ENCODE results near the gene MYH11.

MYH11 gene

DNA sequence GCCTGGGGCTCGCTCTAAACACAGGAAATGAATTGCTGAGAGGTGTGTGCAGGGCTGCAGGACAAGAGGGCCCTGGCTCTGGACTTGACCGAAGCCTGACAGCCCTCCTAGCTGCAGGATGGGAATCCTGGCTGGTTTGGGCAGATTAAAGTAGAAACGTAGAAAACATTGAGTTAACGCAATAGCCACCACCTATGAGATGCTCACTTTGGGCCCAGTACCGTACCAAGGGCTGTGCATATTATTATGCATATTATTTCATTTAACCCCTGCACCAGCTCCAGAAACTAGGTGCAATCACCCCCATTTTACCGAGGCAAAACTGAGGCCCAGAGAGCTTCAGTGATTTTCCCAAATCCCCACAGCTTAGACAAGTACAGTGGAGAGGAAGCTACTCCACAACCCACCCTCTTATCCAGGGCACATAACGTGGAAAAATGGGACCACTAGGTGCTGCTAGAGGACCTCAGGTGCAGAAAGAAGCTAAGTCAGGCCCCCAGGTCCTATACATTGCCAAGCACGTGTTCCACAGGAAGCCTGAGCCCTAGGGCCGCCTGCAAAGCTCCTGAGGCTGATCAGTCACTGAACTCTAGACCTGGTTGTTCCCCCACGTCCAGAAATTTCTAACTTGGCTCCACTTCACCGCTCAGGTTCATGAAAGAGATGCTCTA is 79.2 kb downstream of the MYH11 start:
- no peak overlapping the region for H3K4me3 ChIP-seq (ENCODE audit: low read length)
- no peaks in the 10 kb centered on the region for H4K20me1 ChIP-seq (ENCODE audit: insufficient read depth, low read length)
- TF ChIP-seq, protein P1, sequence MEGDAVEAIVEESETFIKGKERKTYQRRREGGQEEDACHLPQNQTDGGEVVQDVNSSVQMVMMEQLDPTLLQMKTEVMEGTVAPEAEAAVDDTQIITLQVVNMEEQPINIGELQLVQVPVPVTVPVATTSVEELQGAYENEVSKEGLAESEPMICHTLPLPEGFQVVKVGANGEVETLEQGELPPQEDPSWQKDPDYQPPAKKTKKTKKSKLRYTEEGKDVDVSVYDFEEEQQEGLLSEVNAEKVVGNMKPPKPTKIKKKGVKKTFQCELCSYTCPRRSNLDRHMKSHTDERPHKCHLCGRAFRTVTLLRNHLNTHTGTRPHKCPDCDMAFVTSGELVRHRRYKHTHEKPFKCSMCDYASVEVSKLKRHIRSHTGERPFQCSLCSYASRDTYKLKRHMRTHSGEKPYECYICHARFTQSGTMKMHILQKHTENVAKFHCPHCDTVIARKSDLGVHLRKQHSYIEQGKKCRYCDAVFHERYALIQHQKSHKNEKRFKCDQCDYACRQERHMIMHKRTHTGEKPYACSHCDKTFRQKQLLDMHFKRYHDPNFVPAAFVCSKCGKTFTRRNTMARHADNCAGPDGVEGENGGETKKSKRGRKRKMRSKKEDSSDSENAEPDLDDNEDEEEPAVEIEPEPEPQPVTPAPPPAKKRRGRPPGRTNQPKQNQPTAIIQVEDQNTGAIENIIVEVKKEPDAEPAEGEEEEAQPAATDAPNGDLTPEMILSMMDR (IDR thresholded peaks at IDR 0.05; ENCODE audit: low read depth, low read length), result peak; percentile 60
- no peak for TF ChIP-seq EZH2phosphoT487 (IDR thresholded peaks at IDR 0.05; ENCODE audit: low read depth)
- H3K36me3 ChIP-seq (replicated peaks; ENCODE audit: low read depth, low read length), result no peaks in the 10 kb centered on the region
- H3K79me2 ChIP-seq (ENCODE audit: low read length), result no peaks in the 10 kb centered on the region
- no peak overlapping the region for H2AFZ ChIP-seq (ENCODE audit: low read depth, low read length)
- H3K4me1 ChIP-seq (ENCODE audit: low read length), result peaks cover 3% of the 10 kb centered on the region; the same call in 1 of the 2 replicates
- no peaks in the 10 kb centered on the region for H3K9me3 ChIP-seq (ENCODE audit: insufficient read depth, low read length)
- H3K9ac ChIP-seq (ENCODE audit: low read length), result no peak overlapping the region
- no peak overlapping the region for H3K4me2 ChIP-seq (ENCODE audit: low read length)
- no peak overlapping the region for H3K27ac ChIP-seq (ENCODE audit: low read length)
- peaks cover 8% of the 10 kb centered on the region for H3K27me3 ChIP-seq (ENCODE audit: low read depth, low read length)

DNA sequence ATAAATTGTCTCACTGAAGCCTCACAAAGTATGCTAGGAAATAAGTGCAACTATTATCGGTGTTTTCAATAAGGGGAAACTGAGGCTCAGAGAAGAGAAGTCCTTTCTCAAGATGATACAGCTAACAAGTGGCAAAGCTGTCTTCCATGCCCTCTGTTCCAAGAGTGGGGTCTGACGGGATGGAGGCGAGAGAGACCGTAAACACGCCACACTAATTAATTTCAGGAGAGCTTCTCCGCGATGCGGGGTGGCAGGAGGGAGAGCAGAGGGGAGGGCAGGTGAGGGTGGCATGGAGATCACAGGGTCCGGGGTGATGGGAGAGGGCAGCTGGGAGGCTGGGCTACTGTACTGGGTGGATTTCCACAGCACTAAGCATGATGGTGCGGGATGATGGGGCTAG is 80.3 kb downstream of the MYH11 start:
- Histone ChIP-seq H3K27me3 (ENCODE audit: low read depth, low read length) (peaks cover 8% of the 10 kb centered on the region), H3K9me3 (ENCODE audit: insufficient read depth, low read length) (no peaks in the 10 kb centered on the region)
- TF ChIP-seq, protein P1 (IDR thresholded peaks at IDR 0.05; ENCODE audit: low read depth, low read length), result no peak
- TF ChIP-seq EZH2phosphoT487 (IDR thresholded peaks at IDR 0.05; ENCODE audit: low read depth), result no peak

DNA sequence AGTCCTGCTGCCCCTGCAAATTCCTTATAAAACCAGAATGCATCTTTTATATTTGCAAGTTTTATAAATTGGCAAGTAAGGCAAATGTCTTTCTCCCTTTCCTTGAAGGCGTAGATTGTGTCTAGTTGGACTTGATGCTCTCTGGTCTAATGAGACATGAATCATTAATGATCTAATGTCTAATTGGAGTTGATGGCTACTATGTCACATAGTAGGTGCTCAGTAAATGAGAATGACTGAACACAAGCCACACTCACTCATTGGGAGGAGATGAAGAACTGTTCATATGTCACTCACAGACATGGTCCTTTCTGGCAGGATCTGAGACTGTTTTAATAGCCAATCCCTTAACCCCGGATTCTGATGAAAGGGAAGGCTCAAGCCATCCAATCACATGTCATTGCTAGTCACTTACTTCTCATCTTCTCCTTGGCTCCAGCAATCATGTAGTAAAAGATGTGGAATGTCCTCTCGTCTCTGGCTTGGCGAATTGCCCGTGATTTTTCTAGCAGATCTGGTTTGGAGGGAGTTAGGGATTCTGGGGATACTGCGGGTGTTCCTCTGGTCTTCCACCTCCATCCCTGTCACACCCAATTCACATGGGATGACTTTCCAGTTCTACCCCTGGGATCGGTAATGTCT is 81.0 kb downstream of the MYH11 start:
- no peak overlapping the region for H3K27ac ChIP-seq (ENCODE audit: low read length)
- H4K20me1 ChIP-seq (ENCODE audit: insufficient read depth, low read length), result no peaks in the 10 kb centered on the region
- no peak overlapping the region for H3K9ac ChIP-seq (ENCODE audit: low read length)
- no peaks in the 10 kb centered on the region for H3K9me3 ChIP-seq (ENCODE audit: insufficient read depth, low read length)
- no peak overlapping the region for H2AFZ ChIP-seq (ENCODE audit: low read depth, low read length)
- no peak overlapping the region for H3K4me2 ChIP-seq (ENCODE audit: low read length)
- no peak overlapping the region for H3K4me3 ChIP-seq (ENCODE audit: low read length)
- H3K27me3 ChIP-seq (ENCODE audit: low read depth, low read length), result peaks cover 9% of the 10 kb centered on the region
- no peaks in the 10 kb centered on the region for H3K79me2 ChIP-seq (ENCODE audit: low read length)
- H3K36me3 ChIP-seq (replicated peaks; ENCODE audit: low read depth, low read length), result no peaks in the 10 kb centered on the region
- no peak for TF ChIP-seq EZH2phosphoT487 (IDR thresholded peaks at IDR 0.05; ENCODE audit: low read depth)
- TF ChIP-seq, protein P1 (IDR thresholded peaks at IDR 0.05; ENCODE audit: low read depth, low read length), result no peak
- H3K4me1 ChIP-seq (ENCODE audit: low read length), result peaks cover 3% of the 10 kb centered on the region; the same call in 1 of the 2 replicates

More for the DNA sequence above, 80.3 kb downstream of the MYH11 start:
- H3K27ac ChIP-seq (ENCODE audit: low read length), result no peak overlapping the region
- no peak overlapping the region for H3K9ac ChIP-seq (ENCODE audit: low read length)
- H3K4me1 ChIP-seq (ENCODE audit: low read length), result peaks cover 3% of the 10 kb centered on the region; the same call in 1 of the 2 replicates
- no peaks in the 10 kb centered on the region for H4K20me1 ChIP-seq (ENCODE audit: insufficient read depth, low read length)
- H2AFZ ChIP-seq (ENCODE audit: low read depth, low read length), result no peak overlapping the region
- H3K4me2 ChIP-seq (ENCODE audit: low read length), result no peak overlapping the region
- H3K79me2 ChIP-seq (ENCODE audit: low read length), result no peaks in the 10 kb centered on the region
- H3K36me3 ChIP-seq (replicated peaks; ENCODE audit: low read depth, low read length), result no peaks in the 10 kb centered on the region
- H3K4me3 ChIP-seq (ENCODE audit: low read length), result no peak overlapping the region

DNA sequence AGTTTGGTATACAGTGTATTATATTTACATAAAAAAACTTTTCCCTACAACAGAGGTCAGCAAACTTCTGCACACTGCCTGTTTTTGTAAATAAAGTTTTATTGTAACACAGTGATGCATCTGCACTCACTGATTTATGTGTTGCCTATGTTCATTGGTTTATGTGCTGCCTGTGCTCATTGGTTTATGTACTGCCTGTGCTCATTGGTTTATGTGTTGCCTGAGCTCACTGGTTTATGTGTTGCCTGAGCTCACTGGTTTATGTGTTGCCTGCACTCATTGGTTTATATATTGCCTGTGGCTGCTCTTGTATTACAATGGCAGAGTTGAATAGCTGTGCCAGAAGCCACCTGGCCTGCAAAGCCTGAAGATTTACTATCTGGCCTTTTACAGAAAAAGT is 81.6 kb downstream of the MYH11 start:
- no peak overlapping the region for H3K27ac ChIP-seq (ENCODE audit: low read length)
- no peak overlapping the region for H3K9ac ChIP-seq (ENCODE audit: low read length)
- H3K9me3 ChIP-seq (ENCODE audit: insufficient read depth, low read length), result no peaks in the 10 kb centered on the region
- no peak overlapping the region for H3K4me3 ChIP-seq (ENCODE audit: low read length)
- no peak for TF ChIP-seq EZH2phosphoT487 (IDR thresholded peaks at IDR 0.05; ENCODE audit: low read depth)
- TF ChIP-seq, protein P1 (IDR thresholded peaks at IDR 0.05; ENCODE audit: low read depth, low read length), result no peak
- no peak overlapping the region for H3K4me2 ChIP-seq (ENCODE audit: low read length)
- no peaks in the 10 kb centered on the region for H3K79me2 ChIP-seq (ENCODE audit: low read length)
- H3K36me3 ChIP-seq (replicated peaks; ENCODE audit: low read depth, low read length), result no peaks in the 10 kb centered on the region
- peaks cover 15% of the 10 kb centered on the region for H3K27me3 ChIP-seq (ENCODE audit: low read depth, low read length)
- no peaks in the 10 kb centered on the region for H4K20me1 ChIP-seq (ENCODE audit: insufficient read depth, low read length)
- no peak overlapping the region for H2AFZ ChIP-seq (ENCODE audit: low read depth, low read length)
- peaks cover 3% of the 10 kb centered on the region; the same call in 1 of the 2 replicates for H3K4me1 ChIP-seq (ENCODE audit: low read length)
